ENCODE results near the gene MRPS10. TPM values are rescaled to one million over a fixed set of nuclear protein-coding genes. Genes with fewer than 3 reads are reported as not detected.
A peak's percentile ranks its signal among the peaks of the same experiment; 100 is the strongest.

Gene MRPS10
- total and polyA plus RNA-seq, 10 of the 15 experiments (the other 5 are each of a cell fraction or from before 2014, with no cell fraction given) = 28.5 to 83.3 (median 52.8) TPM

DNA sequence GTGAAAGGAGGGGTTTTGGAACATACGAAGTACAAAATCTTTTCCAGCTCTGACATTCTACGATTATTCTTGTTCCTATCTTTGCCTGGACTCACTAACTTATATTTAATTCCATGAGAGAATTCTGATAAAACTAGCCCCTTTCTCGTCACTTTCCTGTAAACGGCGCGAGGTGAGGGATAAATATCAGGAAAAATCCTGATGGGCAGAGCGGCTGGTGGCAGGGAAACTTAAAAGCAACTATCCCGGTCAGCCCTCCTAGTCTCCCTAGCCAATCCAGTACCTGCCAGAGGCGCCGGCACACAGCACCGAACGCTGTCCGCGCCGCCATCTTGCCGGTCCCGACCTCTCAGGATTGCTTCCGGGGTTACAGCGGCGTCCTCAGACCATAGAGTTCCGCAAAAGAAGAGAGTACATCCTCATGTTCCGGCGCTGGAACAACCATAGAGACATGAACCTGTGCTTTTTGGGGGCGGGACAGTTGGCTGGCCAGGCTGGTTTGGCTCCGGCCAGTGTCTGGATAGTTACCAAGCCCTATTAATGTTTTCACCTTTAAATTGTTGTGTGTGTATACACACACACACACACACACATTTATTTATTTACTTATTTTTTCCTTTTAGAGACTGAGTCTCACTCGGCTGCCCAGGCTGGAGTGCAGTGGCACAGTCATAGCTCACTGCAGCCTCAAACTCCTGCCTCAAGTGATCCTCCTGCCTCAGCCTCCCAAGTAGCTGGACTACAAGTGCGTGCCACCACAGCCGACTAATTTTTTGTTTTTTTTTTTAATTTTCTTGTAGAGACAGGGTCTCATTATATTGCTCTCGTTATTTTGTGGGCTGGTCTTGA, at the start of gene MRPS10 (continued):
- TF ChIP-seq, protein P1, sequence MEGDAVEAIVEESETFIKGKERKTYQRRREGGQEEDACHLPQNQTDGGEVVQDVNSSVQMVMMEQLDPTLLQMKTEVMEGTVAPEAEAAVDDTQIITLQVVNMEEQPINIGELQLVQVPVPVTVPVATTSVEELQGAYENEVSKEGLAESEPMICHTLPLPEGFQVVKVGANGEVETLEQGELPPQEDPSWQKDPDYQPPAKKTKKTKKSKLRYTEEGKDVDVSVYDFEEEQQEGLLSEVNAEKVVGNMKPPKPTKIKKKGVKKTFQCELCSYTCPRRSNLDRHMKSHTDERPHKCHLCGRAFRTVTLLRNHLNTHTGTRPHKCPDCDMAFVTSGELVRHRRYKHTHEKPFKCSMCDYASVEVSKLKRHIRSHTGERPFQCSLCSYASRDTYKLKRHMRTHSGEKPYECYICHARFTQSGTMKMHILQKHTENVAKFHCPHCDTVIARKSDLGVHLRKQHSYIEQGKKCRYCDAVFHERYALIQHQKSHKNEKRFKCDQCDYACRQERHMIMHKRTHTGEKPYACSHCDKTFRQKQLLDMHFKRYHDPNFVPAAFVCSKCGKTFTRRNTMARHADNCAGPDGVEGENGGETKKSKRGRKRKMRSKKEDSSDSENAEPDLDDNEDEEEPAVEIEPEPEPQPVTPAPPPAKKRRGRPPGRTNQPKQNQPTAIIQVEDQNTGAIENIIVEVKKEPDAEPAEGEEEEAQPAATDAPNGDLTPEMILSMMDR (IDR thresholded peaks at IDR 0.05 in 2 of 3, conservative IDR thresholded peaks at IDR 0.05 in 1 of 3; ENCODE audit: control insufficient read depth in 2 of 3, extremely low read depth in 1 of 3, insufficient read depth in 1 of 3, low read depth in 3 of 3, low read length in 3 of 3) = no peak
- TF ChIP-seq CBFB (IDR thresholded peaks at IDR 0.05; ENCODE audit: low read depth) (peak; percentile 63; the same call in 1 of the 2 replicates), POU2F2 (IDR thresholded peaks at IDR 0.05; ENCODE audit: borderline replicate concordance, low read depth, low read length) (peak; percentile 87; the same call in 2 of the 3 replicates), EP300 (IDR thresholded peaks at IDR 0.05; ENCODE audit: borderline replicate concordance in 1 of 2, control insufficient read depth in 1 of 2, low read depth in 2 of 2, low read length in 2 of 2) (0 out of 4 replicates have a peak, but pooled peaks of 1 of the 2 experiments have one; percentile 14), RFX5 (IDR thresholded peaks at IDR 0.05; ENCODE audit: low read depth, low read length) (peak; percentile 46; the same call in 1 of the 2 replicates), CHD2 (IDR thresholded peaks at IDR 0.05; ENCODE audit: borderline replicate concordance, low read depth, low read length) (0 out of 2 replicates have a peak, but pooled peaks have one; percentile 55), ZZZ3 (IDR thresholded peaks at IDR 0.05; ENCODE audit: control insufficient read depth, insufficient read length, low read depth) (no peak), CEBPB (IDR thresholded peaks at IDR 0.05; ENCODE audit: borderline replicate concordance in 1 of 2, low read depth in 2 of 2, low read length in 2 of 2) (no peak), ZNF207 (IDR thresholded peaks at IDR 0.05; ENCODE audit: borderline replicate concordance) (peak; percentile 60; the same call in 1 of the 2 replicates), IKZF2 (IDR thresholded peaks at IDR 0.05) (0 out of 4 replicates have a peak, but pooled peaks of 1 of the 2 experiments have one; percentile 22), SIX5 (IDR thresholded peaks at IDR 0.05; ENCODE audit: low read depth, low read length, severe bottlenecking) (peak; percentile 62), DPF2 (IDR thresholded peaks at IDR 0.05) (no peak), HDAC6 (IDR thresholded peaks at IDR 0.05; ENCODE audit: unreplicated experiment) (no peak), SPI1 (IDR thresholded peaks at IDR 0.05; ENCODE audit: borderline replicate concordance, insufficient read depth, low read depth, low read length) (peak; percentile 58; the same call in 1 of the 2 replicates), NRF1 (conservative IDR thresholded peaks at IDR 0.05; ENCODE audit: low read depth, low read length) (no peak), CREB1 (IDR thresholded peaks at IDR 0.05; ENCODE audit: low read depth) (peak; percentile 77)
- TF ChIP-seq, protein P2, sequence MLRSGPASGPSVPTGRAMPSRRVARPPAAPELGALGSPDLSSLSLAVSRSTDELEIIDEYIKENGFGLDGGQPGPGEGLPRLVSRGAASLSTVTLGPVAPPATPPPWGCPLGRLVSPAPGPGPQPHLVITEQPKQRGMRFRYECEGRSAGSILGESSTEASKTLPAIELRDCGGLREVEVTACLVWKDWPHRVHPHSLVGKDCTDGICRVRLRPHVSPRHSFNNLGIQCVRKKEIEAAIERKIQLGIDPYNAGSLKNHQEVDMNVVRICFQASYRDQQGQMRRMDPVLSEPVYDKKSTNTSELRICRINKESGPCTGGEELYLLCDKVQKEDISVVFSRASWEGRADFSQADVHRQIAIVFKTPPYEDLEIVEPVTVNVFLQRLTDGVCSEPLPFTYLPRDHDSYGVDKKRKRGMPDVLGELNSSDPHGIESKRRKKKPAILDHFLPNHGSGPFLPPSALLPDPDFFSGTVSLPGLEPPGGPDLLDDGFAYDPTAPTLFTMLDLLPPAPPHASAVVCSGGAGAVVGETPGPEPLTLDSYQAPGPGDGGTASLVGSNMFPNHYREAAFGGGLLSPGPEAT (IDR thresholded peaks at IDR 0.05; ENCODE audit: low read depth) = peak; percentile 96
- TF ChIP-seq, protein P3, sequence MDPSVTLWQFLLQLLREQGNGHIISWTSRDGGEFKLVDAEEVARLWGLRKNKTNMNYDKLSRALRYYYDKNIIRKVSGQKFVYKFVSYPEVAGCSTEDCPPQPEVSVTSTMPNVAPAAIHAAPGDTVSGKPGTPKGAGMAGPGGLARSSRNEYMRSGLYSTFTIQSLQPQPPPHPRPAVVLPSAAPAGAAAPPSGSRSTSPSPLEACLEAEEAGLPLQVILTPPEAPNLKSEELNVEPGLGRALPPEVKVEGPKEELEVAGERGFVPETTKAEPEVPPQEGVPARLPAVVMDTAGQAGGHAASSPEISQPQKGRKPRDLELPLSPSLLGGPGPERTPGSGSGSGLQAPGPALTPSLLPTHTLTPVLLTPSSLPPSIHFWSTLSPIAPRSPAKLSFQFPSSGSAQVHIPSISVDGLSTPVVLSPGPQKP (IDR thresholded peaks at IDR 0.05; ENCODE audit: low read depth, low read length) = peak; percentile 77
- TF ChIP-seq, protein P4, sequence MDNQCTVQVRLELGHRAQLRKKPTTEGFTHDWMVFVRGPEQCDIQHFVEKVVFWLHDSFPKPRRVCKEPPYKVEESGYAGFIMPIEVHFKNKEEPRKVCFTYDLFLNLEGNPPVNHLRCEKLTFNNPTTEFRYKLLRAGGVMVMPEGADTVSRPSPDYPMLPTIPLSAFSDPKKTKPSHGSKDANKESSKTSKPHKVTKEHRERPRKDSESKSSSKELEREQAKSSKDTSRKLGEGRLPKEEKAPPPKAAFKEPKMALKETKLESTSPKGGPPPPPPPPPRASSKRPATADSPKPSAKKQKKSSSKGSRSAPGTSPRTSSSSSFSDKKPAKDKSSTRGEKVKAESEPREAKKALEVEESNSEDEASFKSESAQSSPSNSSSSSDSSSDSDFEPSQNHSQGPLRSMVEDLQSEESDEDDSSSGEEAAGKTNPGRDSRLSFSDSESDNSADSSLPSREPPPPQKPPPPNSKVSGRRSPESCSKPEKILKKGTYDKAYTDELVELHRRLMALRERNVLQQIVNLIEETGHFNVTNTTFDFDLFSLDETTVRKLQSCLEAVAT (IDR thresholded peaks at IDR 0.05) = peak; percentile 50; the same call in 1 of the 2 replicates
- TF ChIP-seq, protein P5, sequence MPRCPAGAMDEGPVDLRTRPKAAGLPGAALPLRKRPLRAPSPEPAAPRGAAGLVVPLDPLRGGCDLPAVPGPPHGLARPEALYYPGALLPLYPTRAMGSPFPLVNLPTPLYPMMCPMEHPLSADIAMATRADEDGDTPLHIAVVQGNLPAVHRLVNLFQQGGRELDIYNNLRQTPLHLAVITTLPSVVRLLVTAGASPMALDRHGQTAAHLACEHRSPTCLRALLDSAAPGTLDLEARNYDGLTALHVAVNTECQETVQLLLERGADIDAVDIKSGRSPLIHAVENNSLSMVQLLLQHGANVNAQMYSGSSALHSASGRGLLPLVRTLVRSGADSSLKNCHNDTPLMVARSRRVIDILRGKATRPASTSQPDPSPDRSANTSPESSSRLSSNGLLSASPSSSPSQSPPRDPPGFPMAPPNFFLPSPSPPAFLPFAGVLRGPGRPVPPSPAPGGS (IDR thresholded peaks at IDR 0.05; ENCODE audit: borderline replicate concordance, insufficient read depth, low read depth, low read length, poor library complexity, severe bottlenecking) = no peak

Measured in GM12878 (cell line).